Activated naive CD8-positive, alpha-beta T cell treated with anti-CD3 and anti-CD28 coated beads, Interleukin-2, amount 10 ng/mL, durations not matched to agents 7 days and 5 days (primary cell): ENCODE measurements around the gene PNLIPRP3. TPM values are rescaled to one million over a fixed set of nuclear protein-coding genes. Genes with fewer than 3 reads are reported as not detected.
"Not testable (repeated sequence)": the region's sequence is repeated elsewhere in the genome, so short reads cannot be mapped to it uniquely, and the experiment has no call there.

Experiments used
- ATAC-seq: fragments of 150-1000 bp; cut with Tn5 transposase; one replicate; pipeline ENCODE4 v1.10.0; 2021; ENCODE audit warnings: low read depth, moderate library complexity
- POLR2A ChIA-PET: fragments of 350-600 bp; sonication (Branson Sonifier 250); formaldehyde crosslinking; loops from one replicate; lab custom pipeline; 2021; ENCODE audit warnings: antibody characterized with exemption; lab: Charles Lee
- DNase-seq: peaks from one replicate; pipeline ENCODE4 v3.0.0; 2021
- H3K27ac Mint-ChIP-seq: one replicate; pipeline ENCODE4 v1.8.0; 2022; ENCODE audit warnings: mild to moderate bottlenecking, mixed read lengths
- H3K27me3 Mint-ChIP-seq: one replicate; pipeline ENCODE4 v1.8.0; 2022; ENCODE audit warnings: mild to moderate bottlenecking, moderate library complexity, mixed read lengths
- H3K36me3 Mint-ChIP-seq: one replicate; pipeline ENCODE4 v1.8.0; 2021; ENCODE audit warnings: mild to moderate bottlenecking, mixed read lengths
- H3K4me1 Mint-ChIP-seq: one replicate; pipeline ENCODE4 v1.8.0; 2021; ENCODE audit warnings: mixed read lengths
- H3K4me3 Mint-ChIP-seq: one replicate; pipeline ENCODE4 v1.8.0; 2022; ENCODE audit warnings: mild to moderate bottlenecking, moderate library complexity, mixed read lengths
- H3K9me3 Mint-ChIP-seq: one replicate; pipeline ENCODE4 v1.8.0; 2021; ENCODE audit warnings: mixed read lengths
- total RNA-seq, 2 experiments: library from RNA; stranded (reverse); gene quantifications; one replicate each; pipeline ENCODE4 v1.2.3, GENCODE V29; 2021

The PNLIPRP3 gene
- total RNA-seq = not detected

GRCh38 chr10:116427671-116428070 lies at the start of gene PNLIPRP3:
Gene PNLIPRP3 (plus strand): TSS chr10:116427847. CDS start chr10:116428013, 166 bp downstream.
- DNase-seq (no peak), ATAC-seq (no peak)
- Mint-ChIP-seq H3K27ac (no peak within 1 kb of the TSS), H3K4me3 (no peak within 1 kb of the TSS), H3K4me1 (no peaks in the 10 kb centered on the region), H3K36me3 (no peaks in the 10 kb centered on the region), H3K27me3 (peaks cover 2% of the 10 kb centered on the region), H3K9me3 (no peaks in the 10 kb centered on the region)
- POLR2A ChIA-PET = no interaction called here

GRCh38 chr10:116382290-116382689 lies 45.4 kb upstream of the PNLIPRP3 start:
- Mint-ChIP-seq H3K27me3 (peaks cover 2% of the 10 kb centered on the region), H3K4me3 (no peak overlapping the region), H3K9me3 (no peaks in the 10 kb centered on the region), H3K27ac (no peak overlapping the region), H3K36me3 (no peaks in the 10 kb centered on the region), H3K4me1 (no peaks in the 10 kb centered on the region)
- POLR2A ChIA-PET = no interaction called here
- DNase-seq = no peak
- ATAC-seq = no peak

- ATAC-seq (no peak), DNase-seq (no peak)
- Mint-ChIP-seq H3K4me3 (no peak overlapping the region), H3K27ac (no peak overlapping the region), H3K36me3 (no peaks in the 10 kb centered on the region), H3K4me1 (no peaks in the 10 kb centered on the region), H3K9me3 (no peaks in the 10 kb centered on the region), H3K27me3 (peaks cover 5% of the 10 kb centered on the region)
- POLR2A ChIA-PET = no interaction called here
Measured at GRCh38 chr10:116385311-116385710, 42.3 kb upstream of the PNLIPRP3 start.

GRCh38 chr10:116385994-116386809 lies 41.4 kb upstream of the PNLIPRP3 start:
- POLR2A ChIA-PET = no interaction called here
- H3K27ac Mint-ChIP-seq = no peak overlapping the region
- H3K4me3 Mint-ChIP-seq = no peak overlapping the region
- H3K36me3 Mint-ChIP-seq = no peaks in the 10 kb centered on the region
- DNase-seq (no peak), ATAC-seq (no peak)
- no peaks in the 10 kb centered on the region for H3K4me1 Mint-ChIP-seq
- H3K9me3 Mint-ChIP-seq = no peaks in the 10 kb centered on the region
- H3K27me3 Mint-ChIP-seq = peaks cover 5% of the 10 kb centered on the region

GRCh38 chr10:116393246-116393831 lies 34.3 kb upstream of the PNLIPRP3 start:
- H3K4me3 Mint-ChIP-seq, H3K36me3 Mint-ChIP-seq, DNase-seq, H3K9me3 Mint-ChIP-seq, H3K27ac Mint-ChIP-seq, POLR2A ChIA-PET, H3K4me1 Mint-ChIP-seq, ATAC-seq, H3K27me3 Mint-ChIP-seq: not testable (repeated sequence)

GRCh38 chr10:116395223-116395985 lies 32.2 kb upstream of the PNLIPRP3 start:
- no peak for DNase-seq
- H3K27ac Mint-ChIP-seq = no peak overlapping the region
- POLR2A ChIA-PET = no interaction called here
- ATAC-seq = no peak
- H3K36me3 Mint-ChIP-seq = no peaks in the 10 kb centered on the region
- no peaks in the 10 kb centered on the region for H3K27me3 Mint-ChIP-seq
- H3K4me1 Mint-ChIP-seq = no peaks in the 10 kb centered on the region
- no peaks in the 10 kb centered on the region for H3K9me3 Mint-ChIP-seq
- no peak overlapping the region for H3K4me3 Mint-ChIP-seq

- no peaks in the 10 kb centered on the region for H3K36me3 Mint-ChIP-seq
- DNase-seq = no peak
- no peaks in the 10 kb centered on the region for H3K9me3 Mint-ChIP-seq
- POLR2A ChIA-PET = no interaction called here
- no peaks in the 10 kb centered on the region for H3K4me1 Mint-ChIP-seq
- H3K27me3 Mint-ChIP-seq = no peaks in the 10 kb centered on the region
- H3K27ac Mint-ChIP-seq = no peak overlapping the region
- H3K4me3 Mint-ChIP-seq = no peak overlapping the region
- ATAC-seq = no peak
Measured at GRCh38 chr10:116398224-116398623, 29.4 kb upstream of the PNLIPRP3 start.

- DNase-seq (no peak), ATAC-seq (no peak)
- H3K27ac Mint-ChIP-seq = no peak overlapping the region
- no peak overlapping the region for H3K4me3 Mint-ChIP-seq
- no peaks in the 10 kb centered on the region for H3K36me3 Mint-ChIP-seq
- POLR2A ChIA-PET = no interaction called here
- no peaks in the 10 kb centered on the region for H3K27me3 Mint-ChIP-seq
- H3K9me3 Mint-ChIP-seq = no peaks in the 10 kb centered on the region
- no peaks in the 10 kb centered on the region for H3K4me1 Mint-ChIP-seq
Measured at GRCh38 chr10:116402858-116403257, 24.8 kb upstream of the PNLIPRP3 start.

GRCh38 chr10:116403740-116404250 lies 23.9 kb upstream of the PNLIPRP3 start:
- no peaks in the 10 kb centered on the region for H3K9me3 Mint-ChIP-seq
- H3K27ac Mint-ChIP-seq = no peak overlapping the region
- DNase-seq (no peak), ATAC-seq (no peak)
- no peaks in the 10 kb centered on the region for H3K27me3 Mint-ChIP-seq
- H3K36me3 Mint-ChIP-seq = no peaks in the 10 kb centered on the region
- H3K4me3 Mint-ChIP-seq = no peak overlapping the region
- no peaks in the 10 kb centered on the region for H3K4me1 Mint-ChIP-seq
- POLR2A ChIA-PET = no interaction called here

GRCh38 chr10:116408719-116409118 lies 18.9 kb upstream of the PNLIPRP3 start:
- H3K27ac Mint-ChIP-seq = no peak overlapping the region
- H3K36me3 Mint-ChIP-seq = no peaks in the 10 kb centered on the region
- H3K9me3 Mint-ChIP-seq = peaks cover 2% of the 10 kb centered on the region
- DNase-seq = no peak
- peaks cover 1% of the 10 kb centered on the region for H3K27me3 Mint-ChIP-seq
- no peak for ATAC-seq
- no peaks in the 10 kb centered on the region for H3K4me1 Mint-ChIP-seq
- no peak overlapping the region for H3K4me3 Mint-ChIP-seq
- POLR2A ChIA-PET = no interaction called here

- ATAC-seq (no peak), DNase-seq (no peak)
- Mint-ChIP-seq H3K4me1 (no peaks in the 10 kb centered on the region), H3K4me3 (no peak overlapping the region), H3K36me3 (no peaks in the 10 kb centered on the region), H3K27me3 (peaks cover 1% of the 10 kb centered on the region), H3K27ac (no peak overlapping the region), H3K9me3 (peaks cover 2% of the 10 kb centered on the region)
- POLR2A ChIA-PET = no interaction called here
Measured at GRCh38 chr10:116410351-116410750, 17.3 kb upstream of the PNLIPRP3 start.

- Mint-ChIP-seq H3K4me3 (no peak overlapping the region), H3K27ac (no peak overlapping the region), H3K4me1 (no peaks in the 10 kb centered on the region), H3K27me3 (no peaks in the 10 kb centered on the region), H3K9me3 (no peaks in the 10 kb centered on the region), H3K36me3 (no peaks in the 10 kb centered on the region)
- DNase-seq = no peak
- POLR2A ChIA-PET = no interaction called here
- no peak for ATAC-seq
Measured at GRCh38 chr10:116417821-116418220, 9.8 kb upstream of the PNLIPRP3 start.

GRCh38 chr10:116418389-116418788 lies 9.3 kb upstream of the PNLIPRP3 start:
- POLR2A ChIA-PET = no interaction called here
- Mint-ChIP-seq H3K36me3 (no peaks in the 10 kb centered on the region), H3K4me3 (no peak overlapping the region), H3K27me3 (no peaks in the 10 kb centered on the region), H3K9me3 (no peaks in the 10 kb centered on the region), H3K27ac (no peak overlapping the region), H3K4me1 (no peaks in the 10 kb centered on the region)
- DNase-seq (no peak), ATAC-seq (no peak)
